ENCODE results near the gene FADS2. TPM values are rescaled to one million over a fixed set of nuclear protein-coding genes. Genes with fewer than 3 reads are reported as not detected.
A peak's percentile ranks its signal among the peaks of the same experiment; 100 is the strongest.

FADS2 gene
- total and polyA plus RNA-seq, 2 of the 13 experiments (the other 11 are each of a cell fraction or from before 2014, with no cell fraction given): 90.1 to 124 TPM

- TF ChIP-seq CC2D1A (CRISPR knock-in tag; IDR thresholded peaks at IDR 0.05) (peak; percentile 91; the same call in 1 of the 2 replicates), MTF2 (CRISPR knock-in tag; IDR thresholded peaks at IDR 0.05; ENCODE audit: borderline replicate concordance) (peak; percentile 71; the same call in 1 of the 2 replicates), ZNF354B (CRISPR knock-in tag; IDR thresholded peaks at IDR 0.05) (peak; percentile 78; the same call in 1 of the 2 replicates), HNRNPH1 (optimal IDR thresholded peaks at IDR 0.05; ENCODE audit: low read depth, low read length) (no peak), MAX (IDR thresholded peaks at IDR 0.05) (peak; percentile 86), POGZ (CRISPR knock-in tag; IDR thresholded peaks at IDR 0.05) (peak; percentile 72; the same call in 1 of the 2 replicates), ZNF333 (CRISPR knock-in tag; IDR thresholded peaks at IDR 0.05; ENCODE audit: borderline replicate concordance) (0 out of 2 replicates have a peak, but pooled peaks have one; percentile 81), MAFG (CRISPR knock-in tag; IDR thresholded peaks at IDR 0.05) (no peak), ZNF350 (CRISPR knock-in tag; IDR thresholded peaks at IDR 0.05; ENCODE audit: borderline replicate concordance, low read depth) (peak; percentile 84), ZNF574 (CRISPR knock-in tag; IDR thresholded peaks at IDR 0.05) (peak; percentile 91), FOXC1 (CRISPR knock-in tag; IDR thresholded peaks at IDR 0.05; ENCODE audit: borderline replicate concordance) (peak; percentile 71; the same call in 1 of the 2 replicates), CHCHD3 (CRISPR knock-in tag; IDR thresholded peaks at IDR 0.05) (no peak; the same call in 1 of the 2 replicates), KDM3A (CRISPR knock-in tag; IDR thresholded peaks at IDR 0.05; ENCODE audit: low read depth) (0 out of 2 replicates have a peak, but pooled peaks have one; percentile 14), ZNF781 (CRISPR knock-in tag; IDR thresholded peaks at IDR 0.05; ENCODE audit: borderline replicate concordance, not compliant biosample characterization) (peak; percentile 39), STAT5B (CRISPR knock-in tag; IDR thresholded peaks at IDR 0.05) (no peak), ZNF773 (CRISPR knock-in tag; IDR thresholded peaks at IDR 0.05; ENCODE audit: borderline replicate concordance) (0 out of 2 replicates have a peak, but pooled peaks have one; percentile 67), MTERF4 (CRISPR knock-in tag; IDR thresholded peaks at IDR 0.05) (peak; percentile 70), SAP130 (CRISPR knock-in tag; IDR thresholded peaks at IDR 0.05; ENCODE audit: low read depth) (peak; percentile 98), EEA1 (CRISPR knock-in tag; IDR thresholded peaks at IDR 0.05; ENCODE audit: borderline replicate concordance) (peak; percentile 68; the same call in 1 of the 2 replicates), ZUFSP (CRISPR knock-in tag; IDR thresholded peaks at IDR 0.05; ENCODE audit: borderline replicate concordance) (no peak), TAF1 (CRISPR knock-in tag; IDR thresholded peaks at IDR 0.05) (peak; percentile 90), TARDBP (CRISPR knock-in tag; IDR thresholded peaks at IDR 0.05) (peak; percentile 84; the same call in 1 of the 2 replicates), BRF2 (CRISPR knock-in tag; IDR thresholded peaks at IDR 0.05) (0 out of 2 replicates have a peak, but pooled peaks have one; percentile 43)
Measured at GRCh38 chr11:61792310-61793082, 35.6 kb upstream of the FADS2 start, which contains the start of the genes FEN1 and TMEM258 (continued).

All from HepG2 (cell line).